ENCODE results near the gene THAP7. TPM values are rescaled to one million over a fixed set of nuclear protein-coding genes. Genes with fewer than 3 reads are reported as not detected.

The THAP7 gene
- total and polyA plus RNA-seq, 9 of the 15 experiments (the other 6 are each of a cell fraction or from before 2014, with no cell fraction given) = 7.9 to 263 (median 84.1) TPM

DNA sequence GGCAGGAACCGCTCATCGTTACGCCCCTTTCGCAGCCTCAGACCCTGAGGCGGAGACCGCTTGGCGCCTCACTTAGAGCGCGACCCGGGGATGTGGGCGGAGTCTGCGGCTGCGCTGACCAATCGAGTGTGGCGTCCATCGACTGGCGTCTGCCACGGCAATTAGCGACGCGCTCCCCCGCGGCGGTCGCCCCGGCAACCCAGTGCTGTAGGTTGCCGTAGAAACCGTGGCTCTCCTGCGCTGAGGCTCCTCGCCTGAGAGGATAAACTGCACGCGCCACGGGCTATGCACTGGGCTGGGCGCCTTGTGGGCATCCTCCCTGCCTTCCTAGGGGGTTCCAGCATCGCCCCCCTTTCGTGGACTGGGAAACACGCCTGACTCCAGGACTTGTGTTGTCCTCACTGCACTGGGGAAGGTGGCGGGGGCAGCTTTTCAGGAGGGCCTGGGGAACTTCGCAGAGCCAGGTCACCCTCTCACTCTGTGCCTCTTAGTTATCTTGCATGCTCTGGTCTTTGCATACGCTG, 12.3 kb upstream of the THAP7 start (continued):
- TF ChIP-seq, protein P1, sequence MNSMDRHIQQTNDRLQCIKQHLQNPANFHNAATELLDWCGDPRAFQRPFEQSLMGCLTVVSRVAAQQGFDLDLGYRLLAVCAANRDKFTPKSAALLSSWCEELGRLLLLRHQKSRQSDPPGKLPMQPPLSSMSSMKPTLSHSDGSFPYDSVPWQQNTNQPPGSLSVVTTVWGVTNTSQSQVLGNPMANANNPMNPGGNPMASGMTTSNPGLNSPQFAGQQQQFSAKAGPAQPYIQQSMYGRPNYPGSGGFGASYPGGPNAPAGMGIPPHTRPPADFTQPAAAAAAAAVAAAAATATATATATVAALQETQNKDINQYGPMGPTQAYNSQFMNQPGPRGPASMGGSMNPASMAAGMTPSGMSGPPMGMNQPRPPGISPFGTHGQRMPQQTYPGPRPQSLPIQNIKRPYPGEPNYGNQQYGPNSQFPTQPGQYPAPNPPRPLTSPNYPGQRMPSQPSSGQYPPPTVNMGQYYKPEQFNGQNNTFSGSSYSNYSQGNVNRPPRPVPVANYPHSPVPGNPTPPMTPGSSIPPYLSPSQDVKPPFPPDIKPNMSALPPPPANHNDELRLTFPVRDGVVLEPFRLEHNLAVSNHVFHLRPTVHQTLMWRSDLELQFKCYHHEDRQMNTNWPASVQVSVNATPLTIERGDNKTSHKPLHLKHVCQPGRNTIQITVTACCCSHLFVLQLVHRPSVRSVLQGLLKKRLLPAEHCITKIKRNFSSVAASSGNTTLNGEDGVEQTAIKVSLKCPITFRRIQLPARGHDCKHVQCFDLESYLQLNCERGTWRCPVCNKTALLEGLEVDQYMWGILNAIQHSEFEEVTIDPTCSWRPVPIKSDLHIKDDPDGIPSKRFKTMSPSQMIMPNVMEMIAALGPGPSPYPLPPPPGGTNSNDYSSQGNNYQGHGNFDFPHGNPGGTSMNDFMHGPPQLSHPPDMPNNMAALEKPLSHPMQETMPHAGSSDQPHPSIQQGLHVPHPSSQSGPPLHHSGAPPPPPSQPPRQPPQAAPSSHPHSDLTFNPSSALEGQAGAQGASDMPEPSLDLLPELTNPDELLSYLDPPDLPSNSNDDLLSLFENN (IDR thresholded peaks at IDR 0.05; ENCODE audit: low read depth in 2 of 2, low read length in 2 of 2) = 0 out of 4 replicates have a peak, but pooled peaks of 1 of the 2 experiments have one; percentile 5
- TF ChIP-seq SRSF1 (IDR thresholded peaks at IDR 0.05; ENCODE audit: low read depth, low read length) = no peak
- TF ChIP-seq NEUROD1 (IDR thresholded peaks at IDR 0.05; ENCODE audit: borderline replicate concordance, low read depth, low read length, partially characterized antibody) = peak; percentile 100
- TF ChIP-seq CREBBP (IDR thresholded peaks at IDR 0.05; ENCODE audit: low read depth, low read length) = peak; percentile 98
- no peak for TF ChIP-seq MAFG (tag; conservative IDR thresholded peaks at IDR 0.05)
- TF ChIP-seq ETS2 (tag; IDR thresholded peaks at IDR 0.05; ENCODE audit: borderline replicate concordance, poor library complexity, severe bottlenecking) = no peak
- TF ChIP-seq ZNF324 (CRISPR knock-in tag; IDR thresholded peaks at IDR 0.05) = peak; percentile 63; the same call in 1 of the 2 replicates
- TF ChIP-seq, protein P2, sequence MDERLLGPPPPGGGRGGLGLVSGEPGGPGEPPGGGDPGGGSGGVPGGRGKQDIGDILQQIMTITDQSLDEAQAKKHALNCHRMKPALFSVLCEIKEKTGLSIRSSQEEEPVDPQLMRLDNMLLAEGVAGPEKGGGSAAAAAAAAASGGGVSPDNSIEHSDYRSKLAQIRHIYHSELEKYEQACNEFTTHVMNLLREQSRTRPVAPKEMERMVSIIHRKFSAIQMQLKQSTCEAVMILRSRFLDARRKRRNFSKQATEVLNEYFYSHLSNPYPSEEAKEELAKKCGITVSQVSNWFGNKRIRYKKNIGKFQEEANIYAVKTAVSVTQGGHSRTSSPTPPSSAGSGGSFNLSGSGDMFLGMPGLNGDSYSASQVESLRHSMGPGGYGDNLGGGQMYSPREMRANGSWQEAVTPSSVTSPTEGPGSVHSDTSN (CRISPR knock-in tag; IDR thresholded peaks at IDR 0.05; ENCODE audit: low read depth) = no peak
- TF ChIP-seq, protein P2 (tag; conservative IDR thresholded peaks at IDR 0.05; ENCODE audit: low read depth) = no peak
- TF ChIP-seq MYC (IDR thresholded peaks at IDR 0.05; ENCODE audit: low read depth, low read length) = peak; percentile 36; the same call in 1 of the 2 replicates
- TF ChIP-seq MYC (CRISPR knock-in tag; IDR thresholded peaks at IDR 0.05; ENCODE audit: borderline replicate concordance, low read depth) = peak; percentile 83
- TF ChIP-seq CHCHD3 (CRISPR knock-in tag; IDR thresholded peaks at IDR 0.05) = no peak
- no peak for TF ChIP-seq CBX8 (IDR thresholded peaks at IDR 0.05; ENCODE audit: borderline replicate concordance, extremely low read depth, low read depth, low read length, poor library complexity, severe bottlenecking)
- TF ChIP-seq WHSC1 (IDR thresholded peaks at IDR 0.05; ENCODE audit: low read length) = peak; percentile 90
- TF ChIP-seq, protein P3, sequence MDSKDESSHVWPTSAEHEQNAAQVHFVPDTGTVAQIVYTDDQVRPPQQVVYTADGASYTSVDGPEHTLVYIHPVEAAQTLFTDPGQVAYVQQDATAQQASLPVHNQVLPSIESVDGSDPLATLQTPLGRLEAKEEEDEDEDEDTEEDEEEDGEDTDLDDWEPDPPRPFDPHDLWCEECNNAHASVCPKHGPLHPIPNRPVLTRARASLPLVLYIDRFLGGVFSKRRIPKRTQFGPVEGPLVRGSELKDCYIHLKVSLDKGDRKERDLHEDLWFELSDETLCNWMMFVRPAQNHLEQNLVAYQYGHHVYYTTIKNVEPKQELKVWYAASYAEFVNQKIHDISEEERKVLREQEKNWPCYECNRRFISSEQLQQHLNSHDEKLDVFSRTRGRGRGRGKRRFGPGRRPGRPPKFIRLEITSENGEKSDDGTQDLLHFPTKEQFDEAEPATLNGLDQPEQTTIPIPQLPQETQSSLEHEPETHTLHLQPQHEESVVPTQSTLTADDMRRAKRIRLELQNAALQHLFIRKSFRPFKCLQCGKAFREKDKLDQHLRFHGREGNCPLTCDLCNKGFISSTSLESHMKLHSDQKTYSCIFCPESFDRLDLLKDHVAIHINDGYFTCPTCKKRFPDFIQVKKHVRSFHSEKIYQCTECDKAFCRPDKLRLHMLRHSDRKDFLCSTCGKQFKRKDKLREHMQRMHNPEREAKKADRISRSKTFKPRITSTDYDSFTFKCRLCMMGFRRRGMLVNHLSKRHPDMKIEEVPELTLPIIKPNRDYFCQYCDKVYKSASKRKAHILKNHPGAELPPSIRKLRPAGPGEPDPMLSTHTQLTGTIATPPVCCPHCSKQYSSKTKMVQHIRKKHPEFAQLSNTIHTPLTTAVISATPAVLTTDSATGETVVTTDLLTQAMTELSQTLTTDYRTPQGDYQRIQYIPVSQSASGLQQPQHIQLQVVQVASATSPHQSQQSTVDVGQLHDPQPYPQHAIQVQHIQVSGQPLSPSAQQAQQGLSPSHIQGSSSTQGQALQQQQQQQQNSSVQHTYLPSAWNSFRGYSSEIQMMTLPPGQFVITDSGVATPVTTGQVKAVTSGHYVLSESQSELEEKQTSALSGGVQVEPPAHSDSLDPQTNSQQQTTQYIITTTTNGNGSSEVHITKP (IDR thresholded peaks at IDR 0.05; ENCODE audit: partially characterized antibody) = no peak
